ENCODE measurements around the gene CACNA2D3.

CACNA2D3 gene

DNA sequence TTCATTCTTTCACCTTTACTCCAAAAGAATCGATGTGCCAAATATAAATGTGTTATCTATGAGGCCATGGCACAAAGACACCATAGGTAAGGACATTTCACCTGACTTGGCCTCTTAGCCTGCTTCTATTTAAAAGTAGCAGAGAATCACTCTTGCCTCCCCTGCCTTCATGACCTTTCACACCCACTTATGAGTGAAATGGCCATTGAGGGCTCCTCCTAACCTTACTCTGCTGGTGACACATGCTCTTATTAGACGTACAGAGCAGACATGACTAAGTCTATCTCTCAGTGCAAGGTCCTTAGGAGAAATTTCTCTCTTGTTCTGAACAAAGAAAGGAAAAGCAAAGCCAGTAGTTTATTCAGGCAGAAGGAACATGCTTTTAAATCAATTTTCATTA, 654.8 kb downstream of the CACNA2D3 start:
- no peak for DNase-seq

DNA sequence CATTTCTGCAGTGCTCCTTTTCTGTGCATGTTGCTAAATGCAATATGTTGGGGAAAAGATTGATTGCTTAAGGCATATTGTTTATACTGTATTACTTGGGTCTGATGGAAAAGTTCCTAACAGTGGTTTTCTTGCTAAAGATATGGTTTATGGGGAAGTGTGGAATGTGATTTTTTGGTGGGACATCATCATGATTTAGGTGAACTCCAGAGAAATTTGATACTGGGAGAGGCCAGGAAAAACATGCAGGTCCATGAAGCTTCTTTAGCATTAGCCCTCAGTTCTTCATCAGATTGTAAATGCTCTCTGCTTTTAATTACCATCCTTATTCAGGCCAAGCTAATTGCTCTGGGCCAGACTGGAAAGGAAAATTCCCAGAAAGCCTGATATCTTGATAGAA, 658.0 kb downstream of the CACNA2D3 start:
- DNase-seq, result no peak

DNA sequence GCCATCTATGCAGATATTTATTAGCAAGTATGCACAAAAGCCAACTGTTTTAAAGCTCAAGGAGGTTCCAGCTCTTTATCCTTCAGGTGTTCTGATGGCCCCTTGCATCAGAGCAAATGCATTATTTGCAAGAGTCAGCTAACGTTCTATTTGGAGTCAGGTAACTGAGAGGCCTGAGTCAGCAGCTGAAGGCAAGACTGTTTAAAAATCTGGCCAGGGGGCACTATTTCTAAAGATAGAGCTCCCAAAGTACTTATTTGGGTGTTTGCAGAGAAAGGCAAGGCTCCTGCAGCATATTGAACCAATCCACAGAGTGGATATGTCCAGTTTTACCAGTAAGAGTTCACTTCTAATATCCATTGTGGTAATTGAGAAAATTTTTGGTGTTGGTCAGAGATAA, 659.4 kb downstream of the CACNA2D3 start:
- no peak for DNase-seq

DNA sequence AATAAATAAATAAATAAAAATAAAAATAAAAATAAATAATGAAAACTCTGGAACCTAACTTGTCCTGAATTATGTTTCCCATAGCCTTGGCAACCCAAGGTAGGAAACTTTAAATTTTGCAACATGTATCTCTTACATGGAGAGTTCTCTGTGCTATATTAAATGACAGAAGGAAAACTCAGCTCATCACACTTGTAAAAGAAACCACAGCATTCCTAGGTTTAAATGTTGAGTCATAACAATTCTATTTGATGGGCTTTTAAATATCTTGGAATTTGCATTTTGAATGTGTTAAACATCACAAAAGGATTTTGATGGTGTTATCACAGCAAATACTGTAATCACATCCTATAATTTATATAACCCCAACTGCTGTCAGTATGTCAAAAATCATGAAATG, 661.3 kb downstream of the CACNA2D3 start:
- no peak for DNase-seq

DNA sequence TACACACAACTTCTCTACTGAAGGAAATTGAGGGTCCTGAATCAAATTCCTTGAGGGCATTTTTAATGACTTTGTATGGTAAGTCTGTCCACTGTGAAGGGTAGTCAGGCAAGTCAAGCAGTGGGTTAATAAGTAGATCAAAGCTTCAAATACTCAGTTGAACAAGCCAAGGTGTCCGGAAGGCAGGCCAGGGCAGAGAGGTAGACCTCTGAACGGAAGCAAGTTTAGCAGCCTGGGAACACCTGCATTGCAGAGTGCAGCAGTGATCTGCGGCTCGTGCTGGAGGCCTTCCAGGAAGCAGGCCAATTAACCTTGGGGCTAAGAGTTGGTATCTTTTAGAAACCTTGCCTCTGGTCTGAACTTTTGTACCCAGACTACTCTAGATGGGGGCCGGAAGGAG, 661.7 kb downstream of the CACNA2D3 start:
- no peak for DNase-seq

DNA sequence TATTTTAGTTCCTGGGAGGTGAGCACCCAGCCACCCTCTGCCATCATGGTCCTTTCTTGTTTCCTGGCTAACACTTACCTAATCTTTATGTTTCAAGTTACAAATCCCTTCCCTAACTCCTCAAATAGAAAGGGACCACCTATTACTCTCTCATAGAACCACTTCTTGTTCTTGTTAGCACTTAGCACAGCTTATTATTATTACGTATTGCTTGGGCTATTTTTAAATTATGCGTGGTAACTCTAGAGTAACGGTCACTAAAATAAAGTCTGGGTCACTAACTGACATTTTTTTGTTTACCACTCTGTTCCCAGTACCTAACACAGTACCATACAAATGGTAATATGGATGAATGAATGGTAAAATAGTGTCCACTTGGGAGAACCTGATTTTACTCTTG, 663.6 kb downstream of the CACNA2D3 start:
- no peak for DNase-seq

DNA sequence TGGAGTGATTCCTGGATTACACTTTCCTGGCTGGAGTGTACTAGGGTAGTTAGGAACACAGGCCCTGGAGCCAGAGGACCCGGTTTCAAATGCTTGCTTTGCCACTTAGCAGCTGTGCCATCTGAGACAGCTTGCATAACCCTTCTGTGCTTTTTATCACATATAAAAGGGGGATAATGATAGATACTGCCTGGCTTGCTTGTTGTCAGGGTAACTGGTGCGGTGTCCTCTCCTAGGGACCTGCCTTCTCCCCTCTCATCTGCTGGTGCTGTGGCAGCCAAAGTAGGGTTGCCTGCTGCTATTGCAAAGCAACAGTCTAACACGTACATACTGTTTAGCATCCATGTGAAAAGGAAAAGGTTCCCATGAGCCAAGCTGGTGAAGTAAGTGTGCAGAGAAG, 667.7 kb downstream of the CACNA2D3 start:
- no peak for DNase-seq

DNA sequence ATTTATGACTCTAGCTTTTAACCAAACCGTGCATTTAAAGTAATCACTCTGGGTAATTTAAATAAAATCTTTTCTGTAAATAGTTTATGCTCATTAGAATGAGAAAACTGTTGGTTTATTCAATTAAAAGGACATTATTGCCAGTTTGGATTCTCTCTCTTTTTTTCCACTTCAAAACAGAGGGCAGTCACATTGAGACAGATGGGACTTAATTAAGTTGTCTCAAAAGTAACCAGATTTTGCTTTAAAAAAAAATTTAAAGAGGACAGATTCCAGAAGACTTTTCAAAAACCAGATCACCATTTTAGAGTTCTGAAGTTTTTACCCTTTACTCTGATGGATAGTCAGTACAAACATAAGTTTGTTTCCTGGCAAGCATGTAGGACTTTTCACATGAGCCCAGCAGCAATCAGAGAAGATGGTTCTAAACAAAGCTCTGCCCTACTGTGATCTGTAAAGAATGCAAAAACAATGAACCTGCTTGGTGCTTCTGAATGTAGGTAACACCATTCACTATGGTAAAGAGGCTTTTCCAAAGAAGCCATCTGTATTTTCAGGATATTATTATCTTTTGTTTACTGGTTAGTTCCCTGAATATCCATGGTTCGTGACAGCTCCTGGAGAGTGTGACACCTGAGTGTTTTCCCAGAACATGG, 669.3 kb downstream of the CACNA2D3 start:
- no peak for DNase-seq

DNA sequence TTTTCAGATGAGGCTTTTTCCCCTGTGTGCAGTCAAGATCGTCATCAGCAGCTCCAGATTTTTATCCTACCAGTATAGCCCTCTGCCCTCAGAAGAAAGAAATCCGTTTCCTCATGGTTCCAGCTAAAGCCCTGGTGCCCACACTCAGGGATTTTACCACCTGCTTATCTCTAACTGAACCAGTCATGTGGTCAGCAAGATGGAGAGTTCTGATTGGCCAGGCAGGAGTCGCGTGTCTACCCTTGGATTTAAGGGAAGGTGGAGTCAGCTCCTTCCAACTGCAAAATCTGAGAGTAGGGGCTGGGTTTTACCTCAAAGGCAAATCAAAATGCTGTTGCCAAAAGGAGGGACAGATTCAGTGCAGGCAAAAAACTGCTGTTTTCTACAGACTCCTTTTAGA, 670.2 kb downstream of the CACNA2D3 start:
- DNase-seq, result no peak

DNA sequence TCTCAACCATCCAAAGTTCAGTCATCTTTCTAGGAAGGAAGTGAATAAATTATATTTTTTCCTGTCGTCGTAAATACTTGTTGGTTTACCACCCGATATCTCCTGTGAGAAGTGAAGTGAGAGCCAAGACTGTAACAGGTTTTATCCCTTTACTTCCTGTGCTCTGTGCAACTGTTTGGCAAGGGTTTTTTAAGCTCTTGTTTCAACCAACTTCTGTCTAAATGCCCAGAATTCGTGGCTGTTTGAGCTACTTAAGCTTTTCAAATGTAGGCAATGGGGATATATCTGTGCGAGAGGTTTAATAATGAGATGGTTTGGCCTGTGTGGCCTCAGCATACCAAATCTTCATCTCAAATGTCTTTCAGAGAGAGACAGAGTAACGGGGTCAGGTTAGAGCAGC, 670.8 kb downstream of the CACNA2D3 start:
- no peak for DNase-seq

DNA sequence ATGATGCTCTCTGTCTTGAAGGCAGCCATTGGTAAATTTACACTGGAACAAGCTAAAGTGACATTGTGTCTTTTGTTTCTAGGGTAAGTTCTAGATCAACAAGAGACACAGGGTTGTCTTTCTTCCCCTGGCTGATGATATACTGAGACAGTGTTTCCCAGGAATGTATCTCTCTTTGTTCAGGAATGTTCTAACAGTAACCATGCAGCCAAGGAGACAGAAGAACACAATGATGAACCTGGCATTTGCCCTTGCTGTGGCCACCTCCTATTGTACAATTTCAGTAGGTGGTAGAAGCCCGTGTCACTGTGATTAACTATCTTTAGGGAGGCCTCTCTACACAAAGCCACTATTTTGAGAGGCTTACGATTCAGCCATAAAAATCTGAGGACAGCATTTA, 674.8 kb downstream of the CACNA2D3 start:
- DNase-seq, result no peak

DNA sequence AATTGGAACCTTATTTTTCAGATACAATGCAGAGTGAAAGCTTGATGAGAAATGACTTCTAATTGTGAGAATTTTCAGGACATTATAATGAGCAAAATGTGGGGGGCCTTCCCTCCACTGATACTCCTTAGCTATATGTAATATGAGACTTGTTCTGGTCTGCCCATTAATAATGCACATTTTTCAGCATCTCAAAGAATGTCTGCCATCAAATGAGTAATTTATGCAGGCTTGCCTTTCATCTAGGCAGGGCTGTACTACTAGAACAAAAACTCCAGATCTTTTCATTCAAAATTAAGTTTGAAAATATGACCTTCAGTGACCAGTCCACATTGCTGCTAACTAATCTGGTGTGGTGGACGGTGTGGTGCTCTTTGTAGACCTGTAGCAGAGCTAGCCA, 678.1 kb downstream of the CACNA2D3 start:
- DNase-seq, result no peak

DNA sequence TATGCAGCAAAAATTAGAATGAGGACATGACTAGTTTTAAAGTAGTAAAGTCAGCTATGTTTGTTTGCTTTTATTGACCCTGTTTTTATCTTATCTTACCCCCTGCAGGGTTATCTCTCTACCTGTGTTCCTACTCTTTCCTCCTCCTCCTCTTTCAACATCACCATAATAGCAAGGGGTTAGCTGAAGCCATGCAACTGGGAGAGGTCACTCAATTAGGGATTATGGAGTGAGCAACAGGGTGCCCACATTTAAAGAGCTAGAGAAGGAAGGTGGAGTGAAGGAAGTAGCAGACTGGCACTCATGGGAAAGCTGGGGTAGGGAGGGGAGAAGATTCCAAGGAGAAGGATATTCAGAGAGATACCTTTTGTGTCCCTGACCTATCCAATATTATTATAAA, 679.6 kb downstream of the CACNA2D3 start:
- DNase-seq, result no peak

DNA sequence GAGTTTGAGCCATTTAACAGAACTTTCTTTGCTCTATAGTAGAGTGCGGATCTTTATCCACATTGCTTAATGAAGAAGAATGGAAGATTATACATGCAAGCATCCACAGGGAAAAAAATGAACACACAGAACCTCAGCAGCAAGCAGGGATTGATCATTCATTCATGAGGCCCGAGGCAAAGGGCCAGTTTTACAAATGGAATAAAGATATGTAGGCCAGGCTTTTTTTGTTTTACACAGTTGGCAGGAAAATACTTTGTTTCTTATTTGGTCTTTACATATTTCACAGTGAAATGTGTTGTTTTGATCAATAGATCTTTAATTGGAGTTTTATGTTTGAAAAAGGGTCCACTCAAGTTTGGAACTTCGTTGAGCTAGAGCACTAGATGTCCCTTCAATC, 688.0 kb downstream of the CACNA2D3 start:
- no peak for DNase-seq

DNA sequence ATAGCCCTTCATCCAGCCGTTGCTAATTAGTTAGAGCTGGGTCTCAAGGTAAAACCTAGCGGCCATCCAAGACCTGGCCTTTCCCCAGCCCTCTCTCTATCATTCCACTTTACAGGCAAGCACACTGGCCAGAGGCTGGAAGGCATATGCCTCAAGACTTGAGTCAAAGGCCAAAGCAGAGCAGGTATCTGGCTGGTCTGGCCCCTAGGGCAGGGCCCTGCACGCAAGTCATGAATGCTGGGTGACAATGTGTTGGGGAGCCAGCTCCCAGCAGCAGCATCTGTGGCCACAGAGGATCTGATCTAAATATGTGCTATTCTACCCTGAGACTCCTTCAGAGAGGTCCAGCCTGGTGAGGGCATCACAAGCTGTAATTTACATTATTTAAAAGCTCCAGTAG, 691.9 kb downstream of the CACNA2D3 start:
- no peak for DNase-seq

DNA sequence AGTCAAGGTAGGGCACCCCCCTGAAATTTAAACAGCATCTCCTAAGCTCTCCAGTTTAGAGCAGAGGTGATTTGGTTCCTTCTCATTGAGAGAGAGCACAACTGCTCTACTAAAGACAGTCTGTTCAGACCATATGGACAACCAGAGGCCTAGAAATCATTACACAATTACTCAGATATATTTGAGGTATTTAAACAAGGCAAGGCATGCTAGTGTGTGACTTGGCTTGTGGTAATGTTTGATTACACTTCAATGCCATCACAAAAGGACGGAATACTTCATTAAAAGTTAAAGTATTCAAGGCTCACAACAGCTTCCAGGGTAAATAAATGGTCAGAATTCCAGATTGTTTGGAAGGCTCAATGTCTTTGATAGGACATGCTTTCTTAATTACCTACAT, 695.3 kb downstream of the CACNA2D3 start:
- DNase-seq, result no peak

DNA sequence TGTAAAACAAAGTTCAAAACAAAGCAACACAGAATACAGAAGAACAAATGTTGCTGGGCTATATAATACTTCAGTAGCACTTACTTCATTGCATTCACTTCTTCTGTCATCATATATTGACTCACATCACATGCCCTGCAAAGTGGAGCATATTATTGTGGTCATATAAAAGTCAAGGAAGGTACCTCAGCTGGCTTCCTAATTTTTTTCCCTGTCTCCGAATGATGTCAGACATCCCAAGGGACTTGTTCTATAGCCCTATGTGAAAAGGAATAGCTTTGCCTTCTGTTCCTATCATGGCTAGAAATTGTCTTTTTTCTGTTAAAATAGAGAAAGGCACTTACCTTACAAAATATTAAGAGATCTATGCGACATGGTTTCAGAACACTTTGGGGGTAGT, 696.1 kb downstream of the CACNA2D3 start:
- no peak for DNase-seq

DNA sequence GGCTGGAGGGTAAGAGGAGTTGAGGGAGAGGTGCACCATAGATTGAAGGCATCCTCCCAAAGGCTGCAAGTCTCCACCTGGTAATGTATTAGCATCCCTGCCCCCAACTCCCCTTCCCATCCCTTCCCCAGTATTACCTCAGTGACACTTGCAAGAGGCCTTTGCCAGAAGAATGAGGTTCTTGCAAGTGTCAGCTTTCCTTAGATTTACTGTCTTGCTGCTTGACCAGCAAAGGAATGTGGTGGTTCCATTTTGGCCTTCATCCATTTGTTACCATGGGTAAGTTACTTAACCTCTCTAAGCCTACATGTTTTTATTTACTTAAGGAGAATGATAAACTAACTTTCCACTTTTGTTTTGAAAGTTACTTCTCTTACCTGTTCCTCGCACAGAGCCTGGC, 696.6 kb downstream of the CACNA2D3 start:
- no peak for DNase-seq

DNA sequence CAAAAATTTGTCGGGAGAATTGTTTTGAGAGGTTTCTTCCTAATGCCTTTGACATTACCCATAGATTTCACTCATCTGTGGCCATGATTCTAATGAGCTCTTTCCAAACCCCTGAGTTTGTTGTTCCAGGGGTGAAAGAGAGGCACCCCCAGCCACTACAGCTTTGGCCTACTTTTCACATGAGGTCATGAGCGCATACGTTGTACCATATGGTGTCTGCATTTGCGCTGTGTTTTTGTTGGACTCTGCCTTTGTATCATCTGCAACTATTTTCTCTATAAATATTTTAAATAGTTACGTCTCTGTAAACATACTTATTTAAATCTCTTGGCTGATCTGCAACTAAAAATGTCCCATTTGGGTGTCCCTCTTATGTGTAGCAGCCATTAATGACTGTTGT, 697.6 kb downstream of the CACNA2D3 start:
- no peak for DNase-seq

DNA sequence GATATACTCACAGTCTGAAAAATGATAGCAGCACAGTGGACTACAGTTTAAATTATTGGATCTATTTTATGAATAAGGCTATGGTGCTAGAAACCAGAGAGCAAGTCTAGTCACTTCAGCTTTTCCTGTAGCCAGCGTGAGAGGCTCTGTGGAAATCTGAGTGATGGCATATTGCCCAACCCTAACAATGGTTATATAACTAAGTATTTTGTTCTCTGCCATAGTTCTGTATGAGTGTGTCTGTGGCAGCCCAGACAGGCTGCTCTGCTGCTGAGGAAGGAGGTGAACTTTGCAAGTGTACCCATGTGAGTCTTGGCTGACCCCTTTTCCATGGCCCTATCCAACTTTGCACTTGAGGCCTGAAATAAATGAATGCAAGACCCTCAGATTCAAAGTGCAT, 699.9 kb downstream of the CACNA2D3 start:
- DNase-seq, result no peak

DNA sequence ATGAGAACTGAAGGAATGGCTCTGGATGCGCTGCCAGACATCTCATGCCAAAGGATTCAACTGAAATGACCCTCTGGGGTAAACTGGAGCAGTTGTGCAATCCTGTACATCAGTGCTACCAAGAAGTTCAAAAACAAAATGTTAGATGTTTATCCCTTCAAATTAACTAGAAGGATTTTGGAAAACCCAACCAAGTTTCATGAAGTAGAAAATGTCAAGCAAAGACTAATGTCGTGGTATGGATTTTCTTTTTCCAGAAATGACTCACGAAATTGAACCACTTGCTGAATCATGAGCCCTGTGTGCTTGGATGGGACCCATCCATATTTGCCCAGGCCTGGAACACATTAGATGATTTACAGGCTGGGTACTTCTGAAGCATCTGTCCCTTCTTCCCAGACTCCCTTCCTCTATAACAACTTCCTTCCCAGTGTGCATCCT, 703.9 kb downstream of the CACNA2D3 start:
- DNase-seq, result no peak

DNA sequence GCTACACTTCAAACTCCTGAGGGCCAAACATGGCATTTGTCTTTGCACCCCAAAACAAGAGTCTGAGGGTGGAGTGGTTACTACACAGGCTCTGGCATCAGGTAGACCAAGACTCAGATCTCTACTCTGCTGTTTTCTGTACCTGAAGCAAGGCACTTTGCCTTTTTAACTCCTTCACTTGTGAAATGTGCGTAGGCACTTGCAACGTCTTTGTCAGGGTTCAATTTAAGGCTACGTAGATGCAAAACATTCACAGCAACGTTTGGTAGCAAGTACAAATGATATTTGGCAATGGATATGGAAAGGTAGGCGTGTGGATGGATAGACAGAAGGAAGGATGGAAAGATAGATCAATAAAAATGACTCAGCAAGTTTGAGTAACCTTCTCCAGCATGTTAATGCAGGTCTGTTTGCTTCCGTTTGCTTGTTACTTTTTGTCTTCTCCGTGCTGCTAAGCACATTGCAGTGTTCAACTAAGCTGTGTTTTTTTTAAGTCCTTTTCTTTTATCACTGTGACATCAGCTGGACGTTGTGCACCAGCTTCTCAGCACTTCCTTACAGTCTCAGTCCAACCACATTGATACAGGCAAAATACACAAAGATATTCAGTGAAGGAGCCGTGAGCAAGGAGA, 704.8 kb downstream of the CACNA2D3 start:
- DNase-seq, result no peak

DNA sequence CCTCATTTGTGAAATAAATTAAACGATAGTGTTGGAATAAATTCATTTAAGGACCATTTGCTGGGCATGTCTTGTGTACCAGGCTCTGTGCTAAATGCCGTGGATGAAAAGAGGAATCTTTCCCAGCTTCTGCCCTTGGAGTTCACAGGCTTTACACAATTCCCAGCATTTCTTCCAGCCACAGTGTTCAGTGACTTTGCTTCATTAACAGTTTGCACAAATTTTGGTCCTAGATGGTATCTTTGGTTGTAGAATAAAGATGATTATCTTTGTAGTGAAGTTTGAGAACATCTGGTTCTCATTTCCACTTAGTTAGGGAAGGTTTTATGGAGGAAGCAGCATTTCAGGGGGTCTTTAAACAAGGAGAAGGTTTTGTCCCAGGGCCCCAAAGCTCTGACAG, 705.4 kb downstream of the CACNA2D3 start:
- DNase-seq, result no peak

DNA sequence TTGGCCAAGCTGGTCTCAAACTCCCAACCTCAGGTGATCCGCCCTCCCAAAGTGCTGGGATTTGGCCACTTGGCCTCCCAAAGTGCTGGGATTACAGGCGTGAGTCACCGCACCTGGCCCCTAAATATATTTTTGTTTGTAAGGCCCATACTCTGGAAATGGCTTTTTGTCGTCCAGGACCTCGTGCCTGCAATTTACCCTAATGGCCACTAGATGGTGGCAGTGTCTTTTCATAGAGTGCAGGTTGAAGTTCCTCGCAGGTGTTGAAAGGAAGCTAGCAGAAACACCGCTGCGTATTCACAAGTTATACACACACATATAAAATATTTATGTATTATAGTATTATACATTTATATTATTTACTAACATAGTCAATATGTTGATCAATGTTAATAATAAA, 708.3 kb downstream of the CACNA2D3 start:
- no peak for DNase-seq

DNA sequence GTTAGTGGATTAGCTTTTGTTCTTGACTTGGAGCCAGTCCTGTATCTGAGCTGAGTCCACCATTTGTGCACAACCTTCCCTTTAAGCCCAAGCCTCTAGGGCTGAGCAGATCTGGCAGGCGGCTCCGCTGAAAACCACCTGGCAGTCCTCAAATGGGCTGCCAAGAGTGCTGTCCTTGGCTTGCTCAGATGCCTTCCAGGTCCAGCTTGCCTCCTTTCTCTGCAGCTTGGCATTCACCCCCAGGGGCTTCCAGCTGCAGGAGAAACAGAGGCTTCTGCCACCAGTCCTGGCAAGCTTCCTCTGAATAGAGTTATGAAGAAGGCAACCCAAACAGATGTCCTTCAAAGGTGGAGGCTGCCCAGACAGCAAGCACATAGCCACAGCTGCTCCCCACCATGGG, 708.8 kb downstream of the CACNA2D3 start:
- no peak for DNase-seq
